CD4-positive, alpha-beta T cell treated with Interleukin-6 for 4 hours (primary cell): ENCODE results near the gene FAM72D.
A peak's percentile ranks its signal among the peaks of the same experiment; 100 is the strongest.
"Not testable (repeated sequence)": the region's sequence is repeated elsewhere in the genome, so short reads cannot be mapped to it uniquely, and the experiment has no call there.

Experiments used
- DNase-seq: peaks from one replicate; pipeline ENCODE4 v3.0.0-alpha.2; 2020; ENCODE audit warnings: mixed read lengths

Gene FAM72D

GRCh38 chr1:145095284-145096057 lies at the start of gene FAM72D, which contains the start of gene SRGAP2B:
FAM72D (plus strand) TSS chr1:145095974; CDS start chr1:145096848, 874 bp downstream.
SRGAP2B (minus strand) TSS chr1:145095328; CDS start chr1:145092901, 2,427 bp downstream.
- not testable (repeated sequence) for DNase-seq

- not testable (repeated sequence) for DNase-seq
These were observed 48.2 kb upstream of the FAM72D start for GRCh38 chr1:145047553-145047952.

- DNase-seq: not testable (repeated sequence)
These were observed 47.5 kb upstream of the FAM72D start for GRCh38 chr1:145048181-145048856.

DNA sequence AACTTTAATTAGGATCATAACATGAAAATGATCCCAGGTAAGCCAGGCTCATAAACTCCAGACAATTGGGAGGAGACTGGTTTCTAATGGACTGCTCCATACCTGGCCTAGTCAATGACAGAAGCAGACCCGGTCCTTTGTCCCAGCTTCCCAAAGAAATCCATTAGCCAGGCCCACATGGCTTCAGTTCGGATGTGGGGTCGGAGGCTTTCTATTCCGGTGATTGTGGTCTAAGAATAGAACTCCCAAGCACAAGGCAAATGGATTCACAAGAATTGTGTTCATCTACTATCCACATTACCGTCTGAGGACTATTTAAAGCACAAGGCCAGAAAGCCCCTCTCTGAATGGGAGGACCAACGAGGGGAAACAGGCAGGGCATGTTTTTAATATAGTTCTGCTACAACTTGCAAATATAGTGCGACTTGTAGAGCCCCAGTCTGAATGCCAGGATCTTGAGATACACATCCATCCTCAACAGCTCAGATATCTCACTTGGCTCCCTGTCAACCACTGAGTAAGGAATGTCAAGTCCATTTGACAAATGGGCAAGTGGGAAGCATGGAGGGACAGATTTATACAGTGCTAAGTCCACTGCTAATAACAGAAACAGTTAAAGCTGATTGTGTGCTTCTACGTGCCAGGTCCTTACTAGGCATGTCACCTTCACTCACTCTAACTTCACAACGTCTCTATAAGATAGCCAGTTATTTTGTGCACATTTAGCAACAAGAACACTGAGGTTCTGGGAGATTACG lies 43.6 kb upstream of the FAM72D start:
- DNase-seq: not testable (repeated sequence)

DNA sequence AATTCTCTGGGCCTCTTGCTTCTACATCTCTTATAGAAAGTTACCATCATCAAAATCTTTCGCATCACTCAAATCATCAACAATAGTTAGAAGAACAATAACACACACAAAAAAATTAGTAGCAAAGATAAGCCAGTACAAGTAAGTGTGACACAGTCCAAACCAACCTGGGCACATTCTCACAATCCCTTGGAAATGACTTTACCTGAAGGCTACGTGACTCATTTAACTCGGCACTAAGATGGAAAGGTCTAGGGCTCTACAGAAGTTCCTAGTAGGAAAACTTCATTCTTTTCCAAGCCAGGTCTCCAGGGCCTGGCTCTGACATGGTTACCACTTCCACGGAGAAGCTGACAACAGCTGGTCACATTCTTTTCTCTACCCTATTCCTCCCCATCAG lies 42.3 kb upstream of the FAM72D start:
- DNase-seq: not testable (repeated sequence)

DNA sequence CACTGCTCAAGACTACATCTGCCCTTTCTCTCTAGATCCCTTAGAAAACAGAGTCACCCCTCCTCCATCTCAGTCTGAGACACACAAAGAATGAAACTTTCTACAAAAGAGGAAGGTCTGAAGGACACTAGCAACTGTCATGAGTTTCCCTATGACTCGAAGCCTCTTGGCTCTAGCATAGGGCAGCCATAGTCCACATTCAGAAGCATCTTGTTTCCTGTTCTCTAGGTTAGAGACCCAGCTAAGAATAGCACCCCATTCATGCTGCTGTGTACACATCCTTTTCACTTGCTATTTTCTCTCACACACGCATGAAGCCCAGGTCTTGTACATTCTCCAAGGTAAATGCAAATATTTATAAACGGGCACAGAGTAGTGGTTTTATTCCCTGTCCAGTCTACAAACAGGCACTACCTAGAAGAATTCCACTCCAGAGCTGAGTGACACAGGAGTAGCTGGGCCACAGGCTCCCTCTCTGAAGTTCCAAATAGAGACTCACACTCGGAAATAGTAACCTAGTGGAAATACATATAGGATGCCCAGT lies 40.5 kb upstream of the FAM72D start:
- not testable (repeated sequence) for DNase-seq

GRCh38 chr1:145058184-145058583 lies 37.6 kb upstream of the FAM72D start:
- DNase-seq: not testable (repeated sequence)

DNA sequence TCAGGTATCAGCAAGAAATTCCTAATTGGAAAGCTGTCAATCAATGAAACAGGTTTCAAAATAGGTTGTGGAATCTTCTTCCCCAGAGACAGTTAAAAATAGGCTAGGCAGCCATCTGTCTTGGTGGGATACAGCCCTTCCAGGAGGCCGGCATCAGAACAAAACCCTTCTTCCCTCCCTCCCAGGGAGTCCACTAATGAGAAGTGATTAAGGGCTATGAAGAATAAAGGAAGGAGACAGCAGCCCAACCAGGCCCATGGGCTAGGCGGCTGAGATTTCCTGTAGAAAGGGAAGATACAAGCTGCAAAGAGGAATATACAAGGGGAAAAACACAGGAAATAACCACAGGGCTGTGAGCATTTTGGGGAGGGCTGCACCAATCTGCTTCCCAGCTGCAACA lies 32.5 kb upstream of the FAM72D start:
- DNase-seq: not testable (repeated sequence)

DNA sequence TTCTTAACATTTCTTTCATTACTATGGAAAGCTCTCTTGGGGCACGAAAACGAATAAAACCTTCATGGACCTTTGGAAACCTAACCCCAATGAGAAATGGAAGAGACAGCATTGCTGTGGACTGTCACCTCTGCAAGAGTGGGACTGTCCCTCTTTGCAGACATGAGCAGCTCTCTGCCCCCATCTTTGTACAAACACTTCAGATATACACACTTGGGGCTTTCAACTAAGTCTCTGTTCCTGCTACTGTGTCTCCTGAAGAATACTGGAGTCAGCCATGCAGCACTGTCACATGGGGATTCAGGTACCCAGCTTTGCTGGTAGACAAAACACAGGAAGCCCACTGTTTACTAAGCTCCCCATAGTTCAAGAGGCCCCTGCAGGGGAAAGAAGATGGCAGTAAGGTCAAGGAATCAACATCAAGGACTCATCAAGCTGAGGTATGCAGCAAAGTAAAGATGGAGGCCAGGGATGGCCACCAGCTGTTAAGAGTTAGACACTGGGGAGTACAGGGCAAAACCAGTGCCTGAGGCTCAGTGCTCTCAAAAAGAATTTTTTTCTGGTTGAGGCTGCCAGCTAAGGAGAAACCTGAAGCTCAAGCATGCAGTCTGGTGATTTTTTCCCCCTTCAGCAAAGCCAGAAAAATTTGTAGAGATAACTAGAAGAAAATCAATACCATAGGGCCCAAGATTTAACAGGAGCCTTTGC lies 31.7 kb upstream of the FAM72D start:
- peak; percentile 0 for DNase-seq

- DNase-seq: not testable (repeated sequence)
These were observed 30.5 kb upstream of the FAM72D start for GRCh38 chr1:145065194-145065826.

DNA sequence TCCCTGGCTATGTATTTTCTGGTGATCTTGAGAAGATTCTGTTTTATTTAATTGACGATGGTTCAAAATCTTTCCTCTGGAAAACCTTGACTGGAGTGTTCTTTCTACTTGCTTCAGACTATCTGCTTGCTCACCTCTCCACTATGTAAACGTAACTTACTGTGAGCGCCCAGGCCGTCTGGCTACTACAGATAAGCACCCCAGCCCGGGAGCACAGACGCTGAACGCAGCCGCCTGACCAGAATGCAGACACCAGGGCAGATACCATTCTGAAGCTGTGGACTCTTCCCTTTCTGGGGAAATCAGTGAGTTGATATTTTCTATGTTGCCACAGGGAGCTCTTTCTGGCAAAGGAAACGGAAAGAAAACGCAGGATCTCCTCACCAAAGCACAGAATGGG lies 29.3 kb upstream of the FAM72D start:
- not testable (repeated sequence) for DNase-seq

DNA sequence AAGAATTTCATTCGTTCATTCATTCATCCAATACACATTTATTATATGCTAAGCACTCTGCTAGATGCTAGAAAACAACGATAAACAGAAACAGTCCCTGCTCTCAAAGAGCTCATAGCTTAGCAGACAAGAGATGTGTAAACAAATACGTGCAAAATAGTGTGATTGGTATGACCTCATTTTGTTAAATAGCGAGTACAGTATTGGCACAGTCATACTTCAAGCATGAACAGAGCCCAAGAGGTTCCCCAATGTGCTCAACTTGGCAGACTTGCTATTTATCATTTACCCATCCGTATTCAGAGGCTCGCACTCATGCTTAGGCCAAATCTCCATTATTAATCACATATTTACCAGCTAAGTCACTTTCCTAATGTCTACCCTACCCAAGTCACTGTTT lies 24.2 kb upstream of the FAM72D start:
- not testable (repeated sequence) for DNase-seq

GRCh38 chr1:145074021-145074559 lies 21.7 kb upstream of the FAM72D start:
- DNase-seq: not testable (repeated sequence)

GRCh38 chr1:145076877-145077276 lies 18.9 kb upstream of the FAM72D start:
- DNase-seq: not testable (repeated sequence)

DNA sequence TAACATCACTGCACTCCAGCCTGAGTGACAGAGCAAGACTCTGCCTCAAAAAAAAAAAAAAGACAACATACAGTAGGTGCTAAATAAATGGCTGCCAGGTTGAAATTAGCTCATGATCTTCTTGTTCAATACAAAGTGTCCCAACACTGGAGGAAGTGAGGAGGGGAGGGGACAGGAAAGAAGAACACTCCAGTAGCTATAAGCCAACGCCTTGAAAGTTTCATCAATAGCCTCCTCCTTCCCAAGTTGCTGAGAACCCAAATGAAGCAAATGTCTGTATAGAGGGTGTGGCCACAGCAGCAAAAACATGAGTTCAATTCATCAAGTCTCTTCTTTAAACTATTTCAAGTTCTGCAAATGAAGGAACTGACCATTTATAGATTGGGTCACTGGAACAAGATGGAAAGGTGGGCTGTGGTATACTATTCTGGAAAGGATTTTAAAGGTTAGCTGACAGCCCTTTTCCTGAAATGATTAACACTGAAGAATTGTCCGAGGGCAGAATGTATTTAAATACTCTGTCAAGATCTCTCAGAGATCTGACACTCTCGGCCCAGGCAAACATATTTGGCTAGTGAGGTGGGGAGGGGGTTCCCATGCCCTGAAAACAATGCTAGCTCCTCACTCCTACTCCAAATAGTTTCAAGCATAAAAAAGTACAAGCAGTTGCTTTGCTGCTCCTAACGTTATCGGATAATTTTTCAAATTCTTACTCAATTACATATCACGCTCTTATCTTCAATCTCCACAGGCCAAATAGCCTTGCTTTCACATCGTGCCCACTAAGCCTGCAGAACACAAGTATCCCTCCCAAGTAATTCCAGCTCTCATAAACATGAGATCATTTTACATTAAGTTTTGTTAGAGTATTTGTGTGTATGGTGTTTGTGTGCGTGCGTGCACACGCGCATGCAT lies 17.6 kb upstream of the FAM72D start:
- not testable (repeated sequence) for DNase-seq

- not testable (repeated sequence) for DNase-seq
These were observed 16.9 kb upstream of the FAM72D start for GRCh38 chr1:145078787-145079370.

GRCh38 chr1:145079737-145080136 lies 16.0 kb upstream of the FAM72D start:
- DNase-seq: not testable (repeated sequence)

DNA sequence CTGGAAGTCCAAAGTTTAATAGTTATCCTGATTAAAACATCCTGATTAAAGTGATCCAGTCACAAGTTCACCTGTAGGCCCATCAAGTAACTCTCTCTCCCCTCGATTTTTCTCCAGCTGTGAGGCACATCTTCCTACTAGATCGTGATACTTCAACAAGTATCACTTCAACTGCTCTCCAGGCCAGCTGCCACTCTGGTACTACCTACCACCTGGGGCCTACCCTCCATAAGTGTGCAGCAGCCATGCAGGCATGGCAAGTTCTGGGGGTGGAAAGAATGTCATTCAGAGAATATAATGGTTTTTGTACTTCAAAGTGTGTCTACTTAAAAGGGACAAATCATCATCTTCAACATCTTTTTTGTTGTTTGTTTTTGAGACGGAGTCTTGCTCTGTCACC lies 15.6 kb upstream of the FAM72D start:
- not testable (repeated sequence) for DNase-seq

DNA sequence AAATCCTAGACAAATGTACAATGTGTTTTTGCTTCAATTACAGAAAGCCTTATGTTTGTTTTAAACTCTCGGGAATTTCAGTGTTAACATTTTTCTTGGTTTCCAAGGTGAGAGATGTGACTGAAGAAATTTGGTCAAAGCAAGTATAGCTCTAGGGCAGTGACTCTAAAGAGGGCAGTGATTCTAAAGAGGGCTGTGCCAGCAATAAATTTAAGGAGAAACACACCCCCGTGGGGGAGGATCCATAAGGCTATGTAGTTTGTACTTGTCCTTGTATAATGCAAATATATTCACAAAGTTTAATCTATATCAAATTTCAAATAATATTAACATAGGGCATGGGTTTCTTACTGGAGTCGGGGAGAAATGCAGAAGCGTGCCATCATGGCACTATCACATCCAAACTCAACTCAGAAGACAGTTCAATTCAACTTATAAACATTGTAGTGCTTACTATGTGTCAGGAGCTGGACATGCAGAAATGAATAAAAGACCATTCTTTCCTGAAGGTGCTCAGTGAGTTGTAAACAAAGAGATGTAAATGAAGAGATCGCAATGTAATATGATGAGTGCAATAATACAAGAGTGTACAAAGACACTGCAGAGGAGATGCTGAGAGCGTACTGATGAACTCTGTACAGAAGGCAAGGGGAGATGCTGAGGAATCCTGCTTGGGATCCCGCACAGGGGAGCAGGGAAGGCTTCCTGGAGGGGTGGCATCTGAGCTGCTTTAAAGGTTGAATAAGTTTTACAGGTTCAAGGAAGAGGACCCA lies 13.1 kb upstream of the FAM72D start:
- not testable (repeated sequence) for DNase-seq
